Keratinocyte (primary cell): ENCODE data around the gene STARD5. TPM values are rescaled to one million over a fixed set of nuclear protein-coding genes. Genes with fewer than 3 reads are reported as not detected.

Experiments
- DNase-seq: peaks from one replicate; pipeline ENCODE4 v3.0.0-alpha.2; 2011; ENCODE audit warnings: low read depth, missing footprints, low spot score
- FAIRE-seq: peaks from 2 replicates; lab custom pipeline; 2011; peaks lifted over from hg19 to GRCh38; lab: Jason Lieb, UNC
- H2AFZ ChIP-seq: 2 replicates; pipeline ENCODE4 v1.6.0; 2012; ENCODE audit warnings: low read length, control low read depth, inconsistent platforms; ENCODE audit not compliant: control insufficient read depth
- H3K27ac ChIP-seq: 2 replicates; pipeline ENCODE4 v1.5.1; 2011; ENCODE audit warnings: low read length; ENCODE audit not compliant: control insufficient read depth, insufficient read depth
- H3K27me3 ChIP-seq: 3 replicates; pipeline ENCODE4 v1.6.0; 2011; ENCODE audit warnings: low read length; ENCODE audit not compliant: control insufficient read depth, insufficient read depth; ENCODE audit errors: extremely low read depth
- H3K36me3 ChIP-seq, 2 experiments: 2 replicates in 1 of 2; 3 replicates in 1 of 2; pipeline ENCODE4 v1.5.1; 2011; ENCODE audit warnings: low read length in 2 of 2, mild to moderate bottlenecking in 1 of 2; ENCODE audit not compliant: control insufficient read depth in 2 of 2, insufficient read depth in 2 of 2; ENCODE audit errors: extremely low read depth in 1 of 2
- H3K4me1 ChIP-seq: 3 replicates; pipeline ENCODE4 v1.5.1; 2011; ENCODE audit warnings: low read length; ENCODE audit not compliant: control insufficient read depth, insufficient read depth; ENCODE audit errors: extremely low read depth
- H3K4me2 ChIP-seq: 3 replicates; pipeline ENCODE4 v1.6.0; 2011; ENCODE audit warnings: low read depth, low read length; ENCODE audit not compliant: control insufficient read depth, insufficient read depth; ENCODE audit errors: extremely low read depth
- H3K4me3 ChIP-seq, 3 experiments: fragments of 200-600 bp in 1 of 3; sonication (generic) in 1 of 3; 2 replicates in 2 of 3; 3 replicates in 1 of 3; pipeline ENCODE4 v1.5.1; 2011 to 2016; ENCODE audit warnings: low read length in 3 of 3, mild to moderate bottlenecking in 3 of 3, control low read depth in 2 of 3, inconsistent platforms in 1 of 3, low read depth in 1 of 3, mixed read lengths in 1 of 3, mixed run types in 1 of 3, moderate library complexity in 1 of 3; ENCODE audit not compliant: control insufficient read depth in 2 of 3, insufficient read depth in 2 of 3; ENCODE audit errors: extremely low read depth in 1 of 3
- H3K79me2 ChIP-seq: 2 replicates; pipeline ENCODE4 v1.6.0; 2012; ENCODE audit warnings: low read length; ENCODE audit not compliant: control insufficient read depth, insufficient read depth
- H3K9ac ChIP-seq: 3 replicates; pipeline ENCODE4 v1.6.0; 2011; ENCODE audit warnings: low read length; ENCODE audit not compliant: control insufficient read depth, insufficient read depth; ENCODE audit errors: extremely low read depth
- H3K9me1 ChIP-seq: 3 replicates; pipeline ENCODE4 v1.6.0; 2011; ENCODE audit warnings: low read length; ENCODE audit not compliant: control insufficient read depth, insufficient read depth; ENCODE audit errors: extremely low read depth
- H3K9me3 ChIP-seq: 2 replicates; pipeline ENCODE4 v1.5.1; 2012; ENCODE audit warnings: low read depth, low read length; ENCODE audit not compliant: control insufficient read depth
- H4K20me1 ChIP-seq: 3 replicates; pipeline ENCODE4 v1.6.0; 2011; ENCODE audit warnings: low read length; ENCODE audit not compliant: control insufficient read depth, insufficient read depth; ENCODE audit errors: extremely low read depth
- CTCF ChIP-seq, 3 experiments: IDR thresholded peaks in 1 of 3; conservative IDR thresholded peaks in 1 of 3; optimal IDR thresholded peaks in 1 of 3; 2 replicates in 2 of 3; 3 replicates in 1 of 3; pipeline versions ENCODE3 to v1.5.1; 2011; ENCODE audit warnings: low read length in 3 of 3, mild to moderate bottlenecking in 3 of 3, moderate library complexity in 2 of 3, control low read depth in 1 of 3, inconsistent platforms in 1 of 3; ENCODE audit not compliant: insufficient read depth in 2 of 3; ENCODE audit errors: extremely low read depth in 1 of 3
- EZH2 ChIP-seq: IDR thresholded peaks from one replicate; pipeline ENCODE4 v1.6.1; 2012; ENCODE audit warnings: inconsistent platforms, mild to moderate bottlenecking, low read length, moderate library complexity
- dilution Hi-C: fragments of 300-500 bp; cut with MboI; formaldehyde crosslinking; loops from one replicate; pipeline ENCODE4 v1.7.0; 2020; ENCODE audit warnings: low sequenced_read_pairs; ENCODE audit not compliant: extremely low pct_ligation_motif_present
- polyA plus RNA-seq, 5 experiments: library from polyadenylated mRNA; depleted of rRNA in 3 of 5; stranded (reverse) in 3 of 5; stranded (forward) in 1 of 5; unstranded in 1 of 5; fragments of >200 nt; gene quantifications; 1 replicate in 1 of 5; 2 replicates in 3 of 5; 3 replicates in 1 of 5; pipeline versions ENCODE4 v1.2.1 to v1.2.3, GENCODE V29; 2011 to 2012; ENCODE audit warnings: missing spikeins in 2 of 5, low read depth in 1 of 5, low replicate concordance in 1 of 5

The STARD5 gene
- polyA plus RNA-seq, 1 donor (not counting 4 experiments of a cell fraction or from before 2014, with no cell fraction given), result 38.8 TPM

DNA sequence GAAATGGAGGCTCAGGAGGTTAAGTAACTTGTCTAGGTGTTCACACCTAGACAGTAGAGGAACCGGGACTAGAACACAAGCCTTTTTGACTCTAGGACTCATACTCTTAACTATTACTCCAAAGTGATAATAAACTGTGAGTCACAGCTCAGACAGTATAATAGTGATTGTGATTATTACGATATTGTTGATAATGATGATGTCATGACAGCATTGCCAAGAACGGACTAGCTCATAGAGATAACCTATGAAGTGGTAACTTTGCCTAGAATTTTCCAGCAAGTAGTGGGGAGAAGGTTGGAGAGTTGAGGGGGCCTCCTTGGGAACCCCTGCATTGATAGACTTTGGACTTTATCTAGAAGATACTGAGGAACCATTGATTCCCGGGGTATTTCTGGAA, 34.0 kb downstream of the STARD5 start:
- H3K27ac ChIP-seq, result no peak overlapping the region
- dilution Hi-C loops, result loop anchor here (5.0 kb wide), 1 partner anchor 107 kb away; no protein-coding TSS in a partner anchor
- no peak overlapping the region for H3K4me3 ChIP-seq
- no peaks in the 10 kb centered on the region for H3K4me1 ChIP-seq
- H3K4me2 ChIP-seq, result no peak overlapping the region
- TF ChIP-seq EZH2, result no peak
- TF ChIP-seq CTCF (optimal IDR thresholded peaks at IDR 0.05 in 1 of 3, IDR thresholded peaks at IDR 0.05 in 1 of 3, conservative IDR thresholded peaks at IDR 0.05 in 1 of 3; ENCODE audit: extremely low read depth in 1 of 3, insufficient read depth in 2 of 3, low read length in 3 of 3), result no peak
- H2AFZ ChIP-seq, result no peak overlapping the region
- no peaks in the 10 kb centered on the region for H3K36me3 ChIP-seq
- H3K27me3 ChIP-seq, result no peaks in the 10 kb centered on the region
- H3K9ac ChIP-seq, result no peak overlapping the region
- no peaks in the 10 kb centered on the region for H3K9me3 ChIP-seq
- H3K79me2 ChIP-seq, result no peaks in the 10 kb centered on the region
- no peaks in the 10 kb centered on the region for H3K9me1 ChIP-seq
- no peaks in the 10 kb centered on the region for H4K20me1 ChIP-seq
- DNase-seq (no peak), FAIRE-seq (no peak)

- Histone ChIP-seq H3K9ac (no peak overlapping the region), H3K9me1 (no peaks in the 10 kb centered on the region), H2AFZ (no peak overlapping the region), H3K4me2 (no peak overlapping the region), H3K9me3 (no peaks in the 10 kb centered on the region), H3K27ac (no peak overlapping the region), H3K79me2 (no peaks in the 10 kb centered on the region), H3K4me3 (no peak overlapping the region), H4K20me1 (no peaks in the 10 kb centered on the region), H3K36me3 (no peaks in the 10 kb centered on the region), H3K27me3 (no peaks in the 10 kb centered on the region), H3K4me1 (no peaks in the 10 kb centered on the region)
- dilution Hi-C loops, result no loop called here
- DNase-seq, result no peak
- no peak for FAIRE-seq
- TF ChIP-seq EZH2, result no peak
- no peak for TF ChIP-seq CTCF (optimal IDR thresholded peaks at IDR 0.05 in 1 of 3, IDR thresholded peaks at IDR 0.05 in 1 of 3, conservative IDR thresholded peaks at IDR 0.05 in 1 of 3; ENCODE audit: extremely low read depth in 1 of 3, insufficient read depth in 2 of 3, low read length in 3 of 3)
Observed at GRCh38 chr15:81288616-81289015, 35.3 kb downstream of the STARD5 start.
